ENCODE results near the gene ACTL6A. TPM values are rescaled to one million over a fixed set of nuclear protein-coding genes. Genes with fewer than 3 reads are reported as not detected.

The ACTL6A gene
- total RNA-seq, 2 donors from 2014 or later: 59.9 to 67.4 TPM

GRCh38 chr3:179590669-179591068 lies 27.9 kb downstream of the ACTL6A start:
- Mint-ChIP-seq H3K36me3 (ENCODE audit: low read depth) (peaks cover 72% of the 10 kb centered on the region), H3K9me3 (no peaks in the 10 kb centered on the region), H3K4me1 (peaks cover 12% of the 10 kb centered on the region), H3K4me3 (no peak overlapping the region), H3K27me3 (ENCODE audit: insufficient read depth) (no peaks in the 10 kb centered on the region), H3K27ac (no peak overlapping the region)
- no peak for DNase-seq
- H3K4me1 ChIP-seq (ENCODE audit: control insufficient read depth, insufficient read depth, low read length): peaks cover 10% of the 10 kb centered on the region
- no peak overlapping the region for H3K27ac ChIP-seq (ENCODE audit: low read depth, low read length)
- no peaks in the 10 kb centered on the region for H3K9me3 ChIP-seq (ENCODE audit: control insufficient read depth, low read length)
- peaks cover 89% of the 10 kb centered on the region for H3K36me3 ChIP-seq (ENCODE audit: control insufficient read depth, insufficient read depth, low read length)
- 91 to 100% methylated on average over 1 to 2 of the region's 2 CpGs for WGBS, 2 experiments (ENCODE audit: insufficient coverage in 1 of 2, insufficient read length in 1 of 2)
- no peaks in the 10 kb centered on the region for H3K27me3 ChIP-seq (ENCODE audit: control insufficient read depth, insufficient read depth, low read length, poor library complexity, severe bottlenecking)
- no peak for TF ChIP-seq CTCF (conservative IDR thresholded peaks at IDR 0.05)
- H3K4me3 ChIP-seq (ENCODE audit: low read length): no peak overlapping the region
- no peak overlapping the region for H3K9ac ChIP-seq (ENCODE audit: extremely low read depth, low read length, poor library complexity, severe bottlenecking)

GRCh38 chr3:179591313-179591712 lies 28.6 kb downstream of the ACTL6A start:
- H3K9me3 Mint-ChIP-seq: no peaks in the 10 kb centered on the region
- H3K27me3 Mint-ChIP-seq (ENCODE audit: insufficient read depth): no peaks in the 10 kb centered on the region
- Histone ChIP-seq H3K36me3 (ENCODE audit: control insufficient read depth, insufficient read depth, low read length) (peaks cover 88% of the 10 kb centered on the region), H3K4me1 (ENCODE audit: control insufficient read depth, insufficient read depth, low read length) (peaks cover 10% of the 10 kb centered on the region), H3K27ac (ENCODE audit: low read depth, low read length) (no peak overlapping the region), H3K9ac (ENCODE audit: extremely low read depth, low read length, poor library complexity, severe bottlenecking) (no peak overlapping the region), H3K9me3 (ENCODE audit: control insufficient read depth, low read length) (no peaks in the 10 kb centered on the region), H3K27me3 (ENCODE audit: control insufficient read depth, insufficient read depth, low read length, poor library complexity, severe bottlenecking) (no peaks in the 10 kb centered on the region), H3K4me3 (ENCODE audit: low read length) (no peak overlapping the region)
- TF ChIP-seq CTCF (conservative IDR thresholded peaks at IDR 0.05): no peak
- H3K4me3 Mint-ChIP-seq: no peak overlapping the region
- WGBS, 2 experiments (ENCODE audit: insufficient coverage in 1 of 2, insufficient read length in 1 of 2): 92% methylated on average over 1 of the region's 1 CpG; no CpG with 5 or more reads in 1 of the 2 experiments
- H3K27ac Mint-ChIP-seq: no peak overlapping the region
- no peak for DNase-seq
- H3K36me3 Mint-ChIP-seq (ENCODE audit: low read depth): peaks cover 72% of the 10 kb centered on the region
- H3K4me1 Mint-ChIP-seq: peaks cover 12% of the 10 kb centered on the region

DNA sequence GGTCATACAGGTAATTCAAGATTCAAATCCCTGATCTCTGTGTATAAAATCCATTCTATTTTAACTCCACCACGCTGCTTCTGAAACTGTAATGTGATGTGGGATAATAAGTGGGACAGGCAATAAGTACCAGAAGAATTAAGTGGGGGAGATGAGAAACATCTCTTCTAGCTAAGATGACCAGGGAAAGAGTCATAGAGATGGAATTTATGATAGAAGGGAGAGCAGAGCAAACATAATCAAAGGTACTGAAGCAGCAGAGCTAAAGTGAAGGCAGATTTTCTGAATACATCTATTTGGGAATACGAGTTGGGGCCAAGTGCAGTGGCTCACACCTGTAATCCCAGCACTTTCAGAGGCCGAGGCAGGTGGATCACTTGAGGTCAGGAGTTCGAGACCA lies 36.8 kb downstream of the ACTL6A start:
- Histone ChIP-seq H3K9me3 (ENCODE audit: control insufficient read depth, low read length) (no peaks in the 10 kb centered on the region), H3K27ac (ENCODE audit: low read depth, low read length) (no peak overlapping the region), H3K36me3 (ENCODE audit: control insufficient read depth, insufficient read depth, low read length) (peaks cover 70% of the 10 kb centered on the region), H3K4me1 (ENCODE audit: control insufficient read depth, insufficient read depth, low read length) (peaks cover 2% of the 10 kb centered on the region), H3K4me3 (ENCODE audit: low read length) (no peak overlapping the region), H3K27me3 (ENCODE audit: control insufficient read depth, insufficient read depth, low read length, poor library complexity, severe bottlenecking) (no peaks in the 10 kb centered on the region), H3K9ac (ENCODE audit: extremely low read depth, low read length, poor library complexity, severe bottlenecking) (no peak overlapping the region)
- Mint-ChIP-seq H3K36me3 (ENCODE audit: low read depth) (peaks cover 63% of the 10 kb centered on the region), H3K4me3 (no peak overlapping the region), H3K4me1 (no peaks in the 10 kb centered on the region), H3K9me3 (no peaks in the 10 kb centered on the region), H3K27ac (no peak overlapping the region), H3K27me3 (ENCODE audit: insufficient read depth) (no peaks in the 10 kb centered on the region)
- TF ChIP-seq CTCF (conservative IDR thresholded peaks at IDR 0.05): no peak
- 94 to 100% methylated on average over 3 to 4 of the region's 4 CpGs for WGBS, 2 experiments (ENCODE audit: insufficient coverage in 1 of 2, insufficient read length in 1 of 2)
- DNase-seq: no peak

Measured in endodermal cell (in vitro differentiated cells).